Thymus (tissue), 11 donors: ENCODE measurements around the gene EFNA3. TPM values are rescaled to one million over a fixed set of nuclear protein-coding genes. Genes with fewer than 3 reads are reported as not detected.

Source experiments
- DNase-seq, 9 donors: peaks; one replicate each; pipeline ENCODE4 v3.0.0-alpha.2; 2013; ENCODE audit warnings: low spot score in 9 of 9, low read depth in 6 of 9, missing footprints in 1 of 9
- H3K27ac ChIP-seq, 2 donors: one replicate each; pipeline ENCODE4 v1.5.1; 2013; ENCODE audit warnings: control low read depth in 1 of 2, low read depth in 1 of 2, low read length in 1 of 2, mild to moderate bottlenecking in 1 of 2, moderate library complexity in 1 of 2
- H3K27me3 ChIP-seq, 2 donors: one replicate each; pipeline ENCODE4 v1.5.1; 2013; ENCODE audit warnings: low read length in 1 of 2; ENCODE audit not compliant: control insufficient read depth in 2 of 2, insufficient read depth in 1 of 2
- H3K36me3 ChIP-seq, 2 donors: one replicate each; pipeline ENCODE4 v1.5.1; 2013; ENCODE audit warnings: low read length in 1 of 2, mild to moderate bottlenecking in 1 of 2, moderate library complexity in 1 of 2; ENCODE audit not compliant: control insufficient read depth in 2 of 2, insufficient read depth in 2 of 2
- H3K4me1 ChIP-seq, 2 donors: one replicate each; pipeline ENCODE4 v1.5.1; 2013; ENCODE audit warnings: low read length in 2 of 2; ENCODE audit not compliant: control insufficient read depth in 2 of 2, insufficient read depth in 2 of 2
- H3K4me3 ChIP-seq, 2 donors: one replicate each; pipeline ENCODE4 v1.5.1; 2013; ENCODE audit warnings: low read length in 2 of 2, control low read depth in 1 of 2, mild to moderate bottlenecking in 1 of 2
- H3K9me3 ChIP-seq, 2 donors: one replicate each; pipeline ENCODE4 v1.5.1; 2013; ENCODE audit warnings: low read length in 1 of 2, mild to moderate bottlenecking in 1 of 2; ENCODE audit not compliant: control insufficient read depth in 2 of 2, insufficient read depth in 1 of 2
- WGBS: extraction: QIAGEN DNeasy Blood & Tissue Kit; methylation state at CpG from one replicate; pipeline ENCODE4 v1.1.7; 2013; 5-methylcytosine and 5-hydroxymethylcytosine counted together
- polyA plus RNA-seq: library from polyadenylated mRNA; stranded (reverse); fragments of 200-250 nt; gene quantifications from one replicate; pipeline ENCODE4 v1.2.3, GENCODE V29; 2013
- total RNA-seq: library from RNA; stranded (reverse); fragments of 120-200 nt; gene quantifications from one replicate; pipeline ENCODE4 v1.2.4, GENCODE V29; 2013
- donor health status: healthy.

Gene EFNA3
- total and polyA plus RNA-seq, 2 donors: 2.1 to 3.4 TPM

DNA sequence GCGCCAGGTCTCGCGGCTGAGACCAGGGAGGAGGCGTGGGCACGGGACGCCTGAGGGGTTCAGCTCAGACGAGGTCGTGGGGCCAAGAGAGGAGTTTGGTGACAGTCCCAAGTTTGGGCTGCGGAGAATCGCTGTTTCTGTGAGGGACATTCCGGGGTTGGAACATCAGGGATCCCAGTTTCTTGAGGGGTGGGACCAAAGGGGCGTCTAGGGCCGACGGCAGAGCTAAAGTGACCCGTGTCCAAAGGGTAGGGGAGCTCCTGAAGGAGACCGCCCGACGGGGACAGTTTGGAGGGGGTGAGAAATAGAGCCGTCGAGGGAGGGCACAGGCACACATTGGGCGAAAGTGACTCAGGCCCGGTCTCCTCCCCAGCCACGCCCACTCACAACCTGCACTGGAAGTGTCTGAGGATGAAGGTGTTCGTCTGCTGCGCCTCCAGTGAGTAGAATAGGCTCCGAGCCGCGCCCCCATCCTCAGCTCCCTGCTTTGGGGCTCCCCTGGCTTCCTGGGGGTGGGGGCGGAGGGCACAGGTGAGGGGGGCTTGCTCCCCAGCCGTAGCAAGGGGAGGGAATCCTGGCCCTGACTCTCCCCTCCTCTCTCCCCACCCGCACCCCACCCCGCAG, 7.0 kb downstream of the EFNA3 start:
- H3K27ac ChIP-seq: peak overlapping the region; percentile 89 to 95
- peaks cover 0 to 8% of the 10 kb centered on the region in 2 donors for H3K9me3 ChIP-seq
- no peaks in the 10 kb centered on the region for H3K36me3 ChIP-seq
- H3K4me1 ChIP-seq: peaks cover 21 to 53% of the 10 kb centered on the region in 2 donors
- H3K4me3 ChIP-seq: peak overlapping the region; percentile 72 to 86
- DNase-seq: peak in 2 of 9 donors; percentile 44 to 65
- under 1% methylated on average over 32 of the region's 32 CpGs for WGBS
- H3K27me3 ChIP-seq: peaks cover 38 to 45% of the 10 kb centered on the region in 2 donors

DNA sequence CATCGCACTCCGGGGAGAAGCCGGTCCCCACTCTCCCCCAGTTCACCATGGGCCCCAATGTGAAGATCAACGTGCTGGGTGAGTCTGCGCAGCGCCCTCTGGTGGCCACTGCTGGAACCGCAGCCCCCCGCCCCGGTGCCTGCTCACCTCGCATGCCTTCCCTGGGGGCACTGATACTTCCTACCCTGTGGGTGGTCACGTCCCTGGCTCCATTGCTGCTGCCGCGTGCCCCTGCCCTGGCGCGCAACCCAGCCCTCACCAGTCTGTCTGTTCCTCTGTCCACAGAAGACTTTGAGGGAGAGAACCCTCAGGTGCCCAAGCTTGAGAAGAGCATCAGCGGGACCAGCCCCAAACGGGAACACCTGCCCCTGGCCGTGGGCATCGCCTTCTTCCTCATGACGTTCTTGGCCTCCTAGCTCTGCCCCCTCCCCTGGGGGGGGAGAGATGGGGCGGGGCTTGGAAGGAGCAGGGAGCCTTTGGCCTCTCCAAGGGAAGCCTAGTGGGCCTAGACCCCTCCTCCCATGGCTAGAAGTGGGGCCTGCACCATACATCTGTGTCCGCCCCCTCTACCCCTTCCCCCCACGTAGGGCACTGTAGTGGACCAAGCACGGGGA, 7.6 kb downstream of the EFNA3 start:
- Histone ChIP-seq H3K4me1 (peaks cover 14 to 49% of the 10 kb centered on the region in 2 donors), H3K36me3 (no peaks in the 10 kb centered on the region), H3K9me3 (peaks cover 0 to 7% of the 10 kb centered on the region in 2 donors), H3K27me3 (peaks cover 32 to 45% of the 10 kb centered on the region in 2 donors), H3K27ac (no peak overlapping the region), H3K4me3 (no peak overlapping the region)
- 19% methylated on average over 24 of the region's 24 CpGs for WGBS
- peak in 5 of 9 donors; percentile 65 to 83 (median 75) for DNase-seq

DNA sequence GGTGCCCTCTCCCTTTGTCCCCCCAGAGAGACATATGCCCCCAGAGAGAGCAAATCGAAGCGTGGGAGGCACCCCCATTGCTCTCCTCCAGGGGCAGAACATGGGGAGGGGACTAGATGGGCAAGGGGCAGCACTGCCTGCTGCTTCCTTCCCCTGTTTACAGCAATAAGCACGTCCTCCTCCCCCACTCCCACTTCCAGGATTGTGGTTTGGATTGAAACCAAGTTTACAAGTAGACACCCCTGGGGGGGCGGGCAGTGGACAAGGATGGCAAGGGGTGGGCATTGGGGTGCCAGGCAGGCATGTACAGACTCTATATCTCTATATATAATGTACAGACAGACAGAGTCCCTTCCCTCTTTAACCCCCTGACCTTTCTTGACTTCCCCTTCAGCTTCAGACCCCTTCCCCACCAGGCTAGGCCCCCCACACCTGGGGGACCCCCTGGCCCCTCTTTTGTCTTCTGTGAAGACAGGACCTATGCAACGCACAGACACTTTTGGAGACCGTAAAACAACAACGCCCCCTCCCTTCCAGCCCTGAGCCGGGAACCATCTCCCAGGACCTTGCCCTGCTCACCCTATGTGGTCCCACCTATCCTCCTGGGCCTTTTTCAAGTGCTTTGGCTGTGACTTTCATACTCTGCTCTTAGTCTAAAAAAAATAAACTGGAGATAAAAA, 8.4 kb downstream of the EFNA3 start:
- DNase-seq: no peak
- Histone ChIP-seq H3K27me3 (peaks cover 24 to 41% of the 10 kb centered on the region in 2 donors), H3K4me1 (peaks cover 13 to 47% of the 10 kb centered on the region in 2 donors), H3K27ac (no peak overlapping the region), H3K36me3 (no peaks in the 10 kb centered on the region), H3K4me3 (no peak overlapping the region), H3K9me3 (peaks cover 0 to 7% of the 10 kb centered on the region in 2 donors)
- WGBS: 79% methylated on average over 8 of the region's 8 CpGs

DNA sequence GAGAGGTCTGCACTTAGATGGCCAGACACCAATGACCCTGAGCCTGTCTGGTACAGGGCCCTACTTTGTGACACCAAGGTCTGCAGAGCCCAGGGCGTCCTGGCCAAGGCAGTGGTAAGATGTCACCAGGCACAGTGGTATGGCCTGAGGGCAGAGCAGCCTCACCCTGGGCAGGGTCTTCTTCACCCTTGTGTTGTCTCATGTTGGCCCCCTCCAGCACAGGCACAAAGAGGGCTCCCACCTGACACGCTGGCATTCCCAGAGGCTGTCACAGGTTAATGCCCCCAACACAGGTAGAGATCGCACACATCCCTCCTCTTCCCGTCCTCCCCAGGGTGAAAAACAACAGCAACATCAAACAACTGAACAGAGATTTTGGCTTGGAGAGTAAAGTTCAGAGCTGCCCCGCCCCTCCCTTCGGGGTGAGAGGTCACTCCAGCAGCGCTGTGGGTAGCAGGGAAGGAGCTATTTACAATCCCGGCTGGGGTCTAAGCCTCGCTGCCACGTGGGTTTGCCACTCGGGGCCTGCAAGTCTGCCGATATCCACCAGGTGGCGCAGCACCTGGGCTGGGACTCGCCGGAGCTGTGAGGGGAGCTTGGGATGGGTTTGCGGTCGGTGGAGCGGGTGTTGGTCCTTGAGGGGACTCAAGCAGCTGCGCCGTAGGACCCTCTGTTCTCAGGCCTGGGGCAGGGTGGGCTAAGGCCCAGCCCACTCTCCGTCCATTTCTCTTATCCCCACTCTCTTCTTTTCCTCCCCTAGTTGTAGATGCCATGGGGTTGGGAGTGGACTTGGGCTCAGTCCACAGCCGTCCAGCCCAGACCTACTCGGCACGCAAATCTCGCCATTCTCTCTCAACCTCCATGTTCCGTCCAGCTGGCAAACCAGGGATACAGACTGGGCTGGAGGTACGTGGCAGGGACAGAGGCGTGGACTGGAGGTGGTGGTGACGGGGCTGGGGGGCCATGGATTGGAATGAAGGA, 12.7 kb downstream of the EFNA3 start:
- WGBS: 33% methylated on average over 29 of the region's 29 CpGs

DNA sequence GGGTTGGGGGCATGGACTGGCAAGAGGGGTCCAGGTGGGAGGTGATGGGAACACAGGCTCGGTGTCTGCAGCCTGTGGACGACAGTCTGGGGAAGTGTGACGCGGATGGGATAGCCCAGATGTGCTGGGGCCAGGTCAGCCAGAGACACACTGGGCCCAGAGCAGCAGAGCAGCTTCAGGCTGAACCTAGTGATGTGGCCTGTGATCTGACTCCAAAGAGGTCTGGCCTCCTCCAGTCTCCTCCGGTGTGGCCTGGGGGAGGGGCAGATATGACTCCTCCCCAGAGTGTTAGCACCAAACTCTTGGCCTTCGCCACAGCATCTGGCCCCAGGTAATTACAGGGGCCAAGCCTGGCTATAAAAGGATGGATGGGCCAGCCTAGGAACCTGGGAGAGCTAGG, 13.5 kb downstream of the EFNA3 start:
- WGBS: 98% methylated on average over 6 of the region's 6 CpGs
- Histone ChIP-seq H3K9me3 (peaks cover 0 to 4% of the 10 kb centered on the region in 2 donors), H3K4me3 (no peak overlapping the region), H3K4me1 (peaks cover 0 to 13% of the 10 kb centered on the region in 2 donors), H3K27ac (no peak overlapping the region), H3K36me3 (no peaks in the 10 kb centered on the region), H3K27me3 (peaks cover 0 to 27% of the 10 kb centered on the region in 2 donors)
- no peak for DNase-seq

More for the DNA sequence above, 12.7 kb downstream of the EFNA3 start:
- Histone ChIP-seq H3K27me3 (peaks cover 0 to 28% of the 10 kb centered on the region in 2 donors), H3K9me3 (peaks cover 0 to 4% of the 10 kb centered on the region in 2 donors), H3K4me3 (no peak overlapping the region), H3K4me1 (peaks cover under 1 to 15% of the 10 kb centered on the region in 2 donors), H3K27ac (no peak overlapping the region), H3K36me3 (no peaks in the 10 kb centered on the region)
- DNase-seq: peak in 7 of 9 donors; percentile 50 to 87 (median 79)

DNA sequence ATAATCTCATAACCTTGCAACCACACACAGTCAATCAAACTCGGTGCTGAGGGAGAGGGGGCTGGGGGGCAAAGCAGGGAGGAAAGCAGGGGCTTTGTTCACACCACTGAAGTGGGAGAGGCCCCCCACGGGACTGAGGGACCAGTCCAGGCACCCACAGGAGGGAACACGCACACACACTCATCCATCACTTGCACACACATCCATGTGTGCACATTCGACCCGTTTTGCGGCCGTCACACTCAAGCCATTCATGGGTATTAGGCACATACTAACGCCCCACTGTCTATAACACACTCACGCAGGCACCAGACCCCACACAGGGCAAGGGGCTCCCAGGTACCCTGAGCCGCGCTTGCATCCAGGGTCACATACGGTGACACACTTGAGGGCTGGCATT, 14.0 kb downstream of the EFNA3 start:
- H3K4me1 ChIP-seq: peaks cover 0 to 13% of the 10 kb centered on the region in 2 donors
- no peak overlapping the region for H3K4me3 ChIP-seq
- H3K27me3 ChIP-seq: peaks cover 0 to 27% of the 10 kb centered on the region in 2 donors
- 93% methylated on average over 12 of the region's 12 CpGs for WGBS
- DNase-seq: no peak
- no peaks in the 10 kb centered on the region for H3K36me3 ChIP-seq
- H3K27ac ChIP-seq: no peak overlapping the region
- peaks cover 0 to 4% of the 10 kb centered on the region in 2 donors for H3K9me3 ChIP-seq

DNA sequence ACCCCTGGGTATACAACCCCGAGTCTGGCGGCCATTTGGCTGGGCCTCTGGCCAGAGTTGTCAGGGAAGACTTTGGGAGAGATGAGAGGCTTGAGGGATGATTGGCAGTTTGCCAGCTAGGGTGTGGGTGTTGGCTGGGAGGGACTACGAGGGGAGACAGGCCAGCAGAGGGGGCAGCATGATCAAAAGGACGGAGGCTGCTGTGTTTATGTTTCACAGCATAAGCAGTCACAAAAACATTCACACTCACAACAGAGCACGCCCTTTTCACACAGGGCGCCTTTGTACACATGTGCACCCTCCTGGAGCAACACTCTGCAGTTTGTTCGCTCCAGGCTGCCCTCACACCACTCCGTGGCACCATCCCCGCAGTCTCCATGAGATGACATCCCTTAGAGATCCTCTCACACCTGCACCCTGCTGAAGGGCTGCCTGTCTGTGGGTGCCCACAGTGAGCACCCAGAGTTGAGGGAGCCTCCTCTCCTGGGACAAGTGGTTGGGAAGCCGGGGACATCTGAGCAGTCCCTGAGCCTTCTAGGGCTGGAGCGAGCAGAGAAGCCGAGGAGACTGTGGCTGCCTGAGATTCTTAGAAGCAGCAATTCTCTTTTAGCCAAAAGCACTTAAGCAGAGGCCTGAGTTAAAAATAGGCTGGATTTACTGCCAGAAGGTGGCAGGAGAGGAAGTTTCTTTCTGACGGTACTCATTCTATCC, 15.4 kb downstream of the EFNA3 start:
- H3K27me3 ChIP-seq: peaks cover 0 to 25% of the 10 kb centered on the region in 2 donors
- WGBS: 54% methylated on average over 13 of the region's 13 CpGs
- H3K36me3 ChIP-seq: no peaks in the 10 kb centered on the region
- DNase-seq: peak in 1 of 9 donors; percentile 58
- H3K4me1 ChIP-seq: peaks cover 0 to 13% of the 10 kb centered on the region in 2 donors
- no peak overlapping the region for H3K27ac ChIP-seq
- no peak overlapping the region for H3K4me3 ChIP-seq
- H3K9me3 ChIP-seq: peaks cover 0 to 4% of the 10 kb centered on the region in 2 donors

DNA sequence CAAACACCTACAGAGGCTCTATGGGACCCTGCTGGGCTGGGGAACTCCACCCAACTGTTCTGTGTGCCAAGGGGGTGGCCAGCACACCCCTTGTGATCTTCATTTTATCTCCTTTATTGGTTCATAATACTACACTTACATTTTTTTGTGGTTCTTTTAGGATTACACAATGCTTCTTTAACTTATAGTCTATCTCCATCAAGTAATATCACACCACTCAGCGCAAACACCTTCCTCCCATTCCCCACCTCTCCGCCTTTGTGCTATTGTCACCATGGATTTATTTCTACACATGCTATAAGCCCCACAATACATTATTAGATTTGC, 15.9 kb downstream of the EFNA3 start:
- no peak overlapping the region for H3K4me3 ChIP-seq
- no peak for DNase-seq
- H3K27me3 ChIP-seq: peaks cover 0 to 25% of the 10 kb centered on the region in 2 donors
- peaks cover 0 to 4% of the 10 kb centered on the region in 2 donors for H3K9me3 ChIP-seq
- no peak overlapping the region for H3K27ac ChIP-seq
- no peaks in the 10 kb centered on the region for H3K36me3 ChIP-seq
- 93% methylated on average over 2 of the region's 2 CpGs for WGBS
- peaks cover 0 to 13% of the 10 kb centered on the region in 2 donors for H3K4me1 ChIP-seq
